ENCODE measurements around the gene CRHR1. TPM values are rescaled to one million over a fixed set of nuclear protein-coding genes. Genes with fewer than 3 reads are reported as not detected.

Gene CRHR1
- total and polyA plus RNA-seq, 2 of the 4 experiments (the other 2 are of a cell fraction) = not detected

DNA sequence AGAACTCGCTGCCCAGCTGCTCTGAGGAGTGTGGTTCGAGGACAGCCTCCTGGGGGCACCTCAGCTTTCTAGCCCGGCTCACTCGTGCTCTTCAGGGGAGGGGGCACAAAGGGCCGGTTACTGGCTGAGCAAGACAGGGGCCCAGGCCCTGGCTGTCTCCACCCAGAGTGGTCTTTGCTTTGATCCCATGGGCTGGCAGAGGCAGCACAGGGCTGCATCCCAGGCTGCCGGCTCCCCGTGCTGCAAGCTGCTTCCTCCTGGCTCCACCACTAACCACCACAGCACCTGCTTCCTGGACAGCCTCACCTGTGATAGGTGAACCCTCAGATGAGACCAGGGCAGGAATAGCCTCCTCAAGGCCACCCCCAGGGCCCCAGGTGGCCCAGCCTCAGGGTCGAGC, 67.3 kb downstream of the CRHR1 start:
- H3K79me1 ChIP-seq (ENCODE audit: low read depth in 1 of 2, low read length in 2 of 2) = no peaks in the 10 kb centered on the region
- H3K9me3 ChIP-seq (ENCODE audit: control insufficient read depth, insufficient read depth, low read length) = no peaks in the 10 kb centered on the region
- no peak overlapping the region for H3K4me2 ChIP-seq (ENCODE audit: low read depth, low read length)
- BruUV-seq (replicated peaks) = no TSS peak
- H2BK15ac ChIP-seq (ENCODE audit: low read depth, low read length) = no peak overlapping the region
- no peak for ATAC-seq (ENCODE audit: low read depth)
- H3K9me1 ChIP-seq (ENCODE audit: insufficient read depth, low read length) = no peaks in the 10 kb centered on the region
- POLR2A ChIA-PET (ENCODE audit: unreplicated experiment) = no interaction called here
- H4K91ac ChIP-seq (ENCODE audit: insufficient read depth, low read depth, low read length) = no peak overlapping the region
- H3K4me3 ChIP-seq (ENCODE audit: insufficient read depth, low read depth, low read length) = no peak overlapping the region
- CTCF ChIA-PET = interaction anchor here (1.0 to 1.1 kb wide), 2 partner anchors 19 to 211 kb away, joined by 3 to 4 read pairs; no protein-coding TSS in a partner anchor
- H3K23ac ChIP-seq (ENCODE audit: low read depth, low read length) = no peak overlapping the region
- DNase-seq = no peak
- dilution Hi-C loops (cut with HindIII; ENCODE audit: low sequenced_read_pairs, unreplicated experiment) (loop anchor here (25.0 kb wide), 1 partner anchor 214 kb away; no protein-coding TSS in a partner anchor), in situ Hi-C loops (cut with MboI; ENCODE audit: low sequenced_read_pairs) (loop anchor here (10.0 kb wide), 1 partner anchor 637 kb away; no protein-coding TSS in a partner anchor), intact Hi-C loops (cut with micrococcal nuclease) (loop anchor here (5.0 to 10.0 kb wide), 3 partner anchors 134 to 719 kb away; partner anchors contain the start of gene PLCD3)
- no peak overlapping the region for H3K27ac ChIP-seq (ENCODE audit: insufficient read depth, low read length)
- H3K4ac ChIP-seq (ENCODE audit: low read depth, low read length) = no peak overlapping the region
- no peak overlapping the region for H2AK9ac ChIP-seq (replicated peaks; ENCODE audit: low read depth, low read length, poor library complexity)
- 40% methylated on average over 1 of the region's 8 CpGs; no CpG with 5 or more reads in 1 of the 2 experiments for WGBS, 2 experiments (ENCODE audit: extremely low coverage in 2 of 2, insufficient read length in 1 of 2)
- H3K36me3 ChIP-seq (ENCODE audit: control insufficient read depth, insufficient read depth, low read length) = no peaks in the 10 kb centered on the region
- no peak overlapping the region for H2BK120ac ChIP-seq (ENCODE audit: low read depth, low read length)
- H3K9ac ChIP-seq (ENCODE audit: low read depth, low read length) = no peak overlapping the region
- no peaks in the 10 kb centered on the region for H4K20me1 ChIP-seq (ENCODE audit: insufficient read depth, low read length)
- no peak overlapping the region for H2AK5ac ChIP-seq (ENCODE audit: low read depth, low read length)
- no peak overlapping the region for H4K5ac ChIP-seq (ENCODE audit: low read depth, low read length)
- H4K8ac ChIP-seq (ENCODE audit: low read depth in 2 of 2, low read length in 2 of 2) = no peak overlapping the region
- H2BK5ac ChIP-seq (ENCODE audit: low read depth, low read length, poor library complexity, severe bottlenecking) = no peak overlapping the region
- no peak overlapping the region for H3K18ac ChIP-seq (ENCODE audit: low read depth, low read length)
- no peaks in the 10 kb centered on the region for H3K4me1 ChIP-seq (ENCODE audit: control insufficient read depth, insufficient read depth, low read length)
- H3K27me3 ChIP-seq (ENCODE audit: control insufficient read depth, insufficient read depth, low read length) = peaks cover 7% of the 10 kb centered on the region; the same call in 1 of the 2 replicates
- no peak overlapping the region for H3K56ac ChIP-seq (ENCODE audit: extremely low read depth, insufficient read depth, low read length)
- no peak overlapping the region for H2AFZ ChIP-seq (replicated peaks; ENCODE audit: low read length, poor library complexity)
- TF ChIP-seq RAD21 (IDR thresholded peaks at IDR 0.05; ENCODE audit: low read length) = no peak
- TF ChIP-seq POLR2A (IDR thresholded peaks at IDR 0.05; ENCODE audit: low read depth, low read length) = no peak
- no peak for TF ChIP-seq NFE2L2 (IDR thresholded peaks at IDR 0.05; ENCODE audit: low read depth, low read length)
- TF ChIP-seq SMC3 (IDR thresholded peaks at IDR 0.05; ENCODE audit: low read depth, low read length) = no peak
- TF ChIP-seq, protein P1, sequence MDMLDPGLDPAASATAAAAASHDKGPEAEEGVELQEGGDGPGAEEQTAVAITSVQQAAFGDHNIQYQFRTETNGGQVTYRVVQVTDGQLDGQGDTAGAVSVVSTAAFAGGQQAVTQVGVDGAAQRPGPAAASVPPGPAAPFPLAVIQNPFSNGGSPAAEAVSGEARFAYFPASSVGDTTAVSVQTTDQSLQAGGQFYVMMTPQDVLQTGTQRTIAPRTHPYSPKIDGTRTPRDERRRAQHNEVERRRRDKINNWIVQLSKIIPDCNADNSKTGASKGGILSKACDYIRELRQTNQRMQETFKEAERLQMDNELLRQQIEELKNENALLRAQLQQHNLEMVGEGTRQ (IDR thresholded peaks at IDR 0.05; ENCODE audit: low read depth, low read length) = no peak
- no peak for TF ChIP-seq RCOR1 (IDR thresholded peaks at IDR 0.05; ENCODE audit: insufficient replicate concordance, low read length)
- TF ChIP-seq BHLHE40 (IDR thresholded peaks at IDR 0.05; ENCODE audit: low read depth, low read length) = no peak
- TF ChIP-seq CHD1 (IDR thresholded peaks at IDR 0.05; ENCODE audit: low read depth, low read length) = no peak
- H3K14ac ChIP-seq (replicated peaks; ENCODE audit: low read depth, low read length) = no peak overlapping the region
- H2BK20ac ChIP-seq (ENCODE audit: low read depth, low read length) = no peak overlapping the region
